HG02840 (cell line): ENCODE measurements around the gene KCNJ3.

Source experiments
- ATAC-seq: cut with Tn5 transposase; IDR thresholded peaks from one replicate; pipeline ENCODE4 v1.9.1; 2021; ENCODE audit warnings: mild to moderate bottlenecking, moderate library complexity, moderate number of reproducible peaks; ENCODE audit not compliant: unreplicated experiment, low FRiP score

Gene KCNJ3, protein sequence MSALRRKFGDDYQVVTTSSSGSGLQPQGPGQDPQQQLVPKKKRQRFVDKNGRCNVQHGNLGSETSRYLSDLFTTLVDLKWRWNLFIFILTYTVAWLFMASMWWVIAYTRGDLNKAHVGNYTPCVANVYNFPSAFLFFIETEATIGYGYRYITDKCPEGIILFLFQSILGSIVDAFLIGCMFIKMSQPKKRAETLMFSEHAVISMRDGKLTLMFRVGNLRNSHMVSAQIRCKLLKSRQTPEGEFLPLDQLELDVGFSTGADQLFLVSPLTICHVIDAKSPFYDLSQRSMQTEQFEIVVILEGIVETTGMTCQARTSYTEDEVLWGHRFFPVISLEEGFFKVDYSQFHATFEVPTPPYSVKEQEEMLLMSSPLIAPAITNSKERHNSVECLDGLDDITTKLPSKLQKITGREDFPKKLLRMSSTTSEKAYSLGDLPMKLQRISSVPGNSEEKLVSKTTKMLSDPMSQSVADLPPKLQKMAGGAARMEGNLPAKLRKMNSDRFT

DNA sequence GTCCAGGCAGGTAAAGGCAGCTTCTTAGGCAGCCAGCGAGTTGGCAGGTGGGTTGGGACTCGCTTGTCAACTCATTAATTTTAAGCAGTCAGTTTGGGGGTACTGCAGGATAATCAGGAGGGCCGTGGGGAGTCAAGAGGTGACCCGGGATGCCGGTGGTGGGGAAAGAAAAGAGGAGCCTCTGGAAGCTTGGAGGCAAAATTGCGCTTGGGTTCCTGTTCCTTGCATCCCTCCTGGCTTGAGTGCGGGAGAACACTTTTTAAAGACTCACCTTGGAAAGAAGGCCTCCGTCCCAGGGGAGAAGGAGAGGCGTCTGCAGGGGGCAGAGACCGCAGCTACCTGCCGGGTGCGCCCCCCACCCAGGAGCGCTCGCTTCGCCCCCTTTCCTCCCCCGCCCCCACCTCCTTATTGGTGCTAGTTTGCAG is at the start of gene KCNJ3:
Gene KCNJ3, plus strand, starts transcription at position 400 of the 425 bp plus-strand sequence. CDS start 81 bp downstream, outside the sequence.
- no peak for ATAC-seq

DNA sequence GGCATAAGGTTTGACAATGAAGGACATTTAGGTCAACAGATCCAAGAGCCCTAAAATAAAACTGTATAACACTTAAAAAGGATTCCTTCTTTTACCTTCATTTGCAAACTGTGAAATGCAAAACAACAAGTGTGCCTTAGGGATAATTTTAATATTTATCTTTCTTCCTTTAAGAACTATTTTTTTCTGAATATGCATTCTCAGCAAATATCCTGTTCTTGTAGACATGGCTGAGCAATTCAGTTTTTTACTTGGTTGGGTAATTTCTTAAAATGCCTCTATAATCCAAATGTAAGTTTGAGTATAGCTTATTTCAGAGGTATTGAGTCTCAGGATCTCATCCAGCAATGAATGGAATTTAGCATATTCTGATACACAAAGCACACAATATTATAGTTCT is 43.0 kb upstream of the KCNJ3 start:
- ATAC-seq: no peak

DNA sequence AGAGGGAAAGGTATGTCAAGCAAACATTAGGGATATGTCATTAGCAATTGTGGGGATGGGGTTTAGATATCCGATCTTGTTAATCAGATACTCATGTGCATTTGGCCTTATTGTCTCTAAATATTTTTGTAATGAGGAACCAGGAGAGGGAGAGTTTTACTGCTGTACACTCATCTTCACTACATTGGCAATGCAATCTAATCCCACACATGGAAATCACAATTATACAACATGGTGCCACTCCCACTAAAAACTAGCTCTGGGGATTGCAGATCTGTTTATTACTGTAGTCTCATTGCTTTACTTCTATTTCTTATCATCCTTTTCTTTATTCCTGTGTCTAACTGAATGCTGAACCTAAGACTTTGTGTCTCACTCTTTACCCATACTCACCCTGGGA is 39.6 kb upstream of the KCNJ3 start:
- no peak for ATAC-seq

DNA sequence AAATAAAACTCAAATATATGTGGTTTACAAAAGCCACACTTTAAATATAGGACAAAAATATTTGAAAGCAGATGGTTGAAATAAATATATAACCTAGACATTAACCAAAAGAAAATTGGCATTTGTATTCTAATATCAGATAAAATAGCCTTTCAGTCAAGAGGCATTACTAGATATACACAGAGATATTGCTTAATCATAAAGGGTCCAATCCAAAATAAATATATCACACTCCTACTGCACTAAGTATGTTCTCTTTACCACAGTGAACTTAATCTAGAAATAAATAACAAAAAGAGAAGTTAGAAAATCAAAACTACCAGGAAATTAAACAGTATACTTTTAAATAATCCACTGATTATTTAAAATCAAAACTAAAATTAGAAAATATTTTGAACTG is 34.2 kb upstream of the KCNJ3 start:
- no peak for ATAC-seq

DNA sequence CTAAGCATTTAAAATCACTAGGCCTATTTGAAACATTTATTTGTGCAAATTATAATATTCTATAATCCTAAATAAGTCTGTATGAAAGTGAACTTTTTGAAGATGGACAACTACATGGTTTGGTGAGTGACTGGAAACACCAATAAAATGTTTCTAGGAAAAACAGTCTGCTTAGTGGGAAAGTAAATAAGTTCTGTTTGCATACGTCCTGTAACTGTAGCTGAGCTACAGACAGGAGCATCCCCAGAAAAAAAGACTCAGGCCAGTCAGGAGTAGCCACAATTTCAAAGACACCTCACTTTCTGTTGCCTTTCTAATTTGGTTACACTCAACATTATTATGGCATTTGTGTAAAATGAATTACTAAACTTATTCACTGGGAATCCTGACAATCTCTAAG is 28.4 kb upstream of the KCNJ3 start:
- no peak for ATAC-seq

DNA sequence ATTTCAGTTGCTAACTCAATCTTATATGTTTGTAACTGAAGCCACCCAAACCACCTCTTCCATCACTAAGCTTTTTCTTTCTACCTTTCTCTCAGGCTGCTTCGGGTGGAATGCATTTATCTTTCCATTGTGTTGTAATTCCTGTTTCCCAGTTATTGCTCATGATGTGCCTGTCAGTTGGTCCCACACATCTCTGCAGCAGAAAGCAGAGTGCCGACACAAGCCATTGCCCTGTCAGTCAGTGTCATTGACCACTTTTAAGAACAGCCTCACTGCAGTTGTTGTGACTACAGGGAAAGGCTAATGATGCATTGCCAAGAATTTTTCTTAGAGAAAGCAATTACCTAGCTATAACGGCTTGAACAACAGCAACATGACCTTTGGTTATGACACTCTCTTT is 24.8 kb upstream of the KCNJ3 start:
- no peak for ATAC-seq

DNA sequence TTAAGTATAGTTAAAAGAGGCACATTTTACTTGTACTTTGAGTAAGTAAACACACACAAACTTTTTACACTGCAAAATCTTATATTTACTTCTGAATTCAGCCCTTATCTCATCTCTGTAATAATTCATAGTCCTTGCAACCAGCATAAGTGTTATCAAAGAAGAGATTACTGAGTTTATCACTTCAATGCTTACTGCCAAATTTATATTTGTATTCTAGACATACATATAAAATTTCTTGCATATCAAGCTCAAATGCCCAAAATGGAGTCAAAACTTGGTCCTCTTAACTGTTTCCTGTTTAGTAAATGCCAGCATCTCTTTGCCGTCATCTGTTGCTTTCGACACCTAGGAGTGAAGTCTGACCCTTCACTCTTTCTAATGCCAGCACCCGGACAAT is 21.1 kb upstream of the KCNJ3 start:
- ATAC-seq: no peak

DNA sequence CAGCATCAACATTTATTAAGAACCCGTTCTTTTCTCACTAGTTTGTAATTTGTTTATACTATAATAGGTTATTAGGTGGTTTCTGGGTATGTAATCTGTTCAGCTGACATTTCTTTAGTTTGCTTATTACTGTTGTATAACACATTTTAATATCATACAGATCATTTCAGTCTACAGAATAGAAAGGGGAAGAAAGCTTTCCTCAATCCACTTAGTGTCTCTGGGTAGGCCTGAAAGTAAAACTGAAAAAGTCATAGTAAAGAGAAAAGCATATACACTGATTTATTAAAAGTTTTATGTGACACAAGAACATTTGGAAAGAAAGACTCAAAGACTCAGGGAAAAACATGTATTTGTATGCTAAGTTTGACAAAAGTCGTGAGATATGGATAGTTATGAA is 16.8 kb upstream of the KCNJ3 start:
- no peak for ATAC-seq

DNA sequence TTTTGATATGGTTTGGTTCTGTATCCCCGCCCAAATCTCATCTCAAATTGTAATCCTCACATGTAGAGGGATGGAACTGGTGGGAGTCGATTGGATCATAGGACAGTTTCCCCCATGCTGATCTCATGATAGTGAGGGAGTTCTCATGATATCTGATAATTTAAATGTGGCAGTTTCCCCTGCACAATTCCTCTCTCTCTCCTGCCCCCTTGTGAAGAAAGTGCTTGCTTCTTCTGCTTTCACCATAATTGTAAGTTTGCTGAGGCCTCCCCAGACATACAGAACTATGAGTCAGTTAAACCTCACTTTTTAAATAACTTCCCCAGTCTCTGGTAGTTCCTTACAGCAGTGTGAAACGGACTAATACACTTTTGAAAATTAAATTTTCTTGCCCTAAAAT is 12.3 kb upstream of the KCNJ3 start:
- ATAC-seq: no peak

DNA sequence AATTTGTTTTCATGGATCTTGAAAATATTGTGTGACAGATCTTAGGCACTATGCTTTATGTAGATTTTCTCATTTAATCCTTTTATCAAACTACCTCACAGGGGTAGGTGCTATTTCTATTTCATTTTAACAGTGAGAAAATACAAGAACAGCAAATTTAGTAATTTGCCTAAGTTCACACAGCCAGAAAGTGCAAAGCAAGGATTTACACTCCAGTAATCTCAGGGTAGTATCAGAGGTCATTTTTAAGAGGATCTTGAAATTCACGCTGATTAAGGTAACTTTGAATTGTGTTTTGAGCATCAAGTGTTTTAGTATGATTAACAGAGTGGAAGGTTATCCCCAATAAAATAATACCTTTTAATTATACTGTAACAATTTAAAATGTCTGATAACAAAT is 10.1 kb upstream of the KCNJ3 start:
- no peak for ATAC-seq

DNA sequence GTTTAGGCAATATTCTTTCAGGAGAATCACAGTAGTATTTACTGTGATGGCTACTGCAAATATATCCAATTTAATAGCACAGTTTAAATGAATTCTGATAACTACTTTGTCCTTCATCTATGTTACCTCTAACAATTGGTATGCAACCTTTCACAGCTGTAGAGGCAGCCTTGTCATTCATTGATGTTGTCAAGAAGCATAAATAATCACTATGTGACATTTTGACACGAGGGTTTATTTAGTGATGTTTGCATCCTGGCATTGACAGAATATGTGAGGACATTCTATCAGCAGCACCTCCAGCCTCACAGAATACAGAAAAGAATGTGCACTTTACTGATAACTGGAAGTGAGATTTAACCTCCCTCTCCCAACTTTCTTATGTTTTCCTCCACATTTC is 9.3 kb upstream of the KCNJ3 start:
- no peak for ATAC-seq

DNA sequence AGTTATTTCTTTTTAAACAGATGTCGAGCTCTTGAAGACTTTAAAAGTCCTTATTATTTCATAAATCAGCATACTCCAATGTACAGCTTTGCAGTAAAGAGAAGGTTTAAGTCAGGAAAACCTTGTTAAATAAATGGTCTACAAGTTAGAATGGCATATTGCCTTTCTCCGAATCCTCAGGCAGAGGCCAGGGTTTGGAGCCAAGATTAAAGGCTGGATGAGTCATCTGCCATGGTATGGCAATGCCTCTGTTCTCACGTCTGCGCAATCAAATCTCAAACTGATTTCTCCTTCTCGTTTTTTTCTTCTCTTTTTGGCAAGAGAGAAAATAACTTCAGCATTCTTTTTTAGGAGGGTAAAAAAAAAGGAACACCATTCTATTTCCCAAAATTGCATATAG is 5.6 kb upstream of the KCNJ3 start:
- no peak for ATAC-seq

DNA sequence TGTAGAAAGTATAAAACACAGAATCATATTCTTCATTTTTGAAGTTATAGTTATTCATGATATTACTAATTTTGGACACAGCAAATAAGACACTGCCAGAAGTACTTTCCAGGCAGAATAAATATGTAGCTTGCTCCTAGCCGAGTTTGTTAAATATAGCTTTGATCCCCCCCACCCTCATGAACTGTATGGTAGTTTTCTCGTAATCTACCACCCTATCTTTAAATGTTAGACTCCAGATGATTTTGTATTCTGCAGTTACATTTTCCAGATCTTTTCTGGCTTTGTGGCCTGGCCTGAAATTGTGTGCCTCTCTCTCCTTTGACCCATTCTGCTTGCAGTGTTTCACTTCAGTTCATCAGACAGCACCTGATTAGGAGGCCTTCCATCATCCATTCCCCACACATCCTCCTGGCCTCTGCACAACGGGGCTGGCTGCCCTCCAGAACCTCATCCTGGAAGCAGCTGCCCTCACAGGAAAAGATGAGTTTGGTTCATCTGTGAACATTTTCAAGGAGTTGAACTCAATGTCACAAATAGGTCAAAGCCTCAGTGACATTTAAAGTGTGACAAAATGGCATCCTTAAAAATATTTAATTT is 4.7 kb upstream of the KCNJ3 start:
- no peak for ATAC-seq

DNA sequence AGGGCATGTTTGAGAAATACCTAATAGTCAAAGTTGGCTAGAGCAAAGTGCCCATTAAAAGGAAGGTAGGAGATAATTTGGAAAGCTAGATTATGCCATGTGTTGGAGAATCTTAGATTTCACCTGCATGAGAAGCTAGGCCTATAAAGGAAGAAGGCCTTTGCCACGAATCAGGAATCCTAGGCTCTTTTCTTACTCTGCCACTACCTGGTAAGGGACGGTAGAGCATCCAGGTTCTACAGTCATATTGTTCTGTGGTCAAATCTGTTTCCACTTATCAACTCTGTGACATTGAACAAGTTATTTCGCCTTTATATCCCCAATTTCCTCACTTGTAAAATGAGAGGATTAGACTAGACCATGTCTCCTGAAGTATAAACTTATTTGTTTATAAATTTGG is 3.6 kb upstream of the KCNJ3 start:
- ATAC-seq: no peak

DNA sequence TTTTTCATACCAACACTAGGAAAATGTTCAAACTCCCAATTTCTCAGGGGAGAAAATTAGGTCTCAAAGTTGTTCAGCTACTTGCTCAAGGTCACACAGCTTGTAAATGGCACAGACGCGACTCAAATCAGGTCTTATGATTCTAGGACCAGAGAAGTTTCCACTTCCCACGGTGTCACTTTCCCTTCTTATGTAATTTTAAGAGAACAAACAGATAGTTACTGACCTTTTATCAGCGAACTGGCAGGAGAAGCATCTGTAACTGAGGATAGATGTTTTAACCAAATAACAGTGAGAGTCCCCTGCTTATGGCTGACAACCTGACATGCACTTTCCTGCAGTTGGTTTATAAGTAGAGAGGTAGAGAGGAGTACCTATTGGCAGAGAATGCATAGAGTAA is 2.1 kb upstream of the KCNJ3 start:
- no peak for ATAC-seq

DNA sequence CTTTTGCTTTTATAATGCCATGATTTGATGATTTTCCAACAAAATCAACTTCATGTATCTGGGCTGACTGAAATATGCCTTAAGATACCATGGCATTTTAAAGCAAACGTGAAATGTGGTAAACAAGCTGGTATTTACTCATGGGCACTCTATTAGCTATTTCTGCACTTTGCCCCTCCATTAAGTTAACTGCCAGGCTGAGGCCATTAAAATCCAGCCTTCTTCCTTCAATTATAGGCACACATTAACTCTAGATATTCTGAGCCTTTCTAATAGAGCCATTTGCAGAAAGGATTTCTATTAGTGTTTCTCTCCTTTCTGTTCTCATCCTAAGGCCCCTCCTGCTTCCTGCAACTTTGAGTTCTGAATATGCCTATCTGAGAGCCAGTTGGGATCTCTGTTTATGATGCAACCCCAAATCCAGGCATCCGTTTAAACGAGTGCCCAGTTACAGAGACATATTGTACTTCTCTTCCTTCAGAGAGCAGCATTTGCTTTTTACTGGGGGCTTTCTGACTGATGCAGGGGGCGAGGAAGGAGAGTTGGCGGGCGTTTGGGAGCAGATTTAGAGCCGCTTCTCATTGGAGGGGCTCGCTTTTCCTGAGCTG is 1.6 kb upstream of the KCNJ3 start:
- ATAC-seq: no peak

DNA sequence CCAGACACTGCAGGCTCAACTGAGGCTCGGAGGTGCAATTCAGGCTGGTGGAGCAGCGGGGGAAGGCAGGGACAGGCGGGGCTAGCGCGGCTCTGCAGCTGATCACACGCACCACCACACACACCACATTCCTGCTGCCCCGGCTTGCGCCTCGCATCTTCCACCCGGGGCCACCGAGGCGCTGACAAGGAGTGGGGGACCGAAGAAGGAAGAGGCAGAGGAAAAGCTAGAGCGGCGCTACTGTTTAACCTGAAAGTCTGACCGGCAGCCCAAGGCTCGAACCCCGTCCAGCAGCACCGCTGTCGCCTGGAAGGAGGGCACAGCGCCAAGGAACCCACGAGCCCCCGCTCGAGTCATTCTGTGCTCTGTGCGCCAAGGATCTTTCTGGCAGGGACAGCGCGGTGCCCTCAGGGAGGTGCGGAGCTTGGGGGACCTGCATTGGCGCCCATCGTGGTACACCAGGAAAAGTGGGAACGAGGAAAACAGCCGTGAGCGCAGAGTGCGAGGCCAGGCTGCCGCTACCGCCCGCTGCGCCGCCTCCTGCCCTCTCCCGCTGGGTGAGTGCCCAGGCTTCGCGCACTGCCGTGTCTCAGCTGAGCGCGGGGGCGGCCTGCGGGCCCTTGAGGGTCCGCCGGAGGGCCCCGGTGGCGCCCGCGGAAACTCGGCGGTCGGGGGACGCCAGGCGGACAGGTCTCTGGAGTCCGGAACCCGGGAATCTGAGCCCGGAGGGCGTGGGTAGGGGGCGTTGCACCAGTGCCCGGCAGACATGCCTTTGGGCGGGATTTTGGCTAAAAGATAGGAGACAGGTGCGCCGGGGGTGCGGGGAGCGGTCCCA is 860 bp upstream of the KCNJ3 start:
- ATAC-seq: no peak

DNA sequence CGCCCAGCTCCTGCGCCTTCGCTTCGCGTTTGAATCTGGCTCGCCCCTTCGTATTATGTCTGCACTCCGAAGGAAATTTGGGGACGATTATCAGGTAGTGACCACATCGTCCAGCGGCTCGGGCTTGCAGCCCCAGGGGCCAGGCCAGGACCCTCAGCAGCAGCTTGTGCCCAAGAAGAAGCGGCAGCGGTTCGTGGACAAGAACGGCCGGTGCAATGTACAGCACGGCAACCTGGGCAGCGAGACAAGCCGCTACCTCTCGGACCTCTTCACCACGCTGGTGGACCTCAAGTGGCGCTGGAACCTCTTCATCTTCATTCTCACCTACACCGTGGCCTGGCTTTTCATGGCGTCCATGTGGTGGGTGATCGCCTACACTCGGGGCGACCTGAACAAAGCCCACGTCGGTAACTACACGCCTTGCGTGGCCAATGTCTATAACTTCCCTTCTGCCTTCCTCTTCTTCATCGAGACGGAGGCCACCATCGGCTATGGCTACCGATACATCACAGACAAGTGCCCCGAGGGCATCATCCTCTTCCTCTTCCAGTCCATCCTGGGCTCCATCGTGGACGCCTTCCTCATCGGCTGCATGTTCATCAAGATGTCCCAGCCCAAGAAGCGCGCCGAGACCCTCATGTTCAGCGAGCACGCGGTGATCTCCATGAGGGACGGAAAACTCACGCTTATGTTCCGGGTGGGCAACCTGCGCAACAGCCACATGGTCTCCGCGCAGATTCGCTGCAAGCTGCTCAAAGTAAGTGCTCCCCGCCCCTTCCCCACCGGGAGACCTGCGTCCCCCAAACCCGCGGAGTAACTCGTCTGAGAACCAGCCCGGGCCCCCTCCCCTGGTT is 453 bp downstream of the KCNJ3 start:
- no peak for ATAC-seq

DNA sequence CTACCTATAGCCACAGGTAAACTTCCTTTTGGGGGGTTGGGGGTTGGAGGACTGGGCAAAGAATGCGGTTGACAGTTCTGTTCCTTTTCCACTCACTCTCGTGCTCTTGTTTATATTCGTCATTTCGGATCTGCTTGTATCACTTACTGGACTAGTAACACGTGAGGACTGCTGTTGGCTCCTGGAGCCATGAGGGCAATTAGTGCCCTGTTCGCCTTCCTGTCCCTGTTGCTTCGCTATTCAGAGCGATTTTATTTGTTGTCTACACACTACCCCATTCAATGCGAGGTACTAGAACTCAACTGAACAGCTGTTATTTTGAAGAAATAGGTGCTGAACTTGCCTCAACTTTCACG is 1.1 kb downstream of the KCNJ3 start:
- ATAC-seq: no peak

DNA sequence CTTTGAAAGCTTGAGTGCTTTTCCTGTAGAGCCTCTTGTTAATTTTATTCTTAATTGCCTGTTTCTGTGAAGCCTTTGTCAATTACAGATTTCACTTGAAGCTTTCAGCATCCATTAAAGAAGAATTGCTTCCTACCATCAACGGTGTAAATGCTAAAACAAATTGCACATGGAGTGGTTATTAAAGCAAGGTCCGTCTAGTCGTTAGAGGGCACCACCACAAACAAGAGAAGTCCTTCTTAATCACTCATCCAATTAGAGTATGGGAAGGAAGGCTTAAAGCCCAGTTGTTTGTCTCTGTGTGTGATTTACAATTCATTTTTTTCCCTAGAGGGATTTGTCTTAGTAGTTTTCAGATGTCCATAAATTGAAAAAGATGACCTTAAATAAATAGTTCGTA is 1.6 kb downstream of the KCNJ3 start:
- ATAC-seq: no peak
